Neuron (in vitro differentiated cells): Measurements from ENCODE around the gene EPB41L2.
"Not testable (repeated sequence)": the region's sequence is repeated elsewhere in the genome, so short reads cannot be mapped to it uniquely, and the experiment has no call there.

Experiments used
- H2AFZ ChIP-seq: one replicate; pipeline ENCODE4 v1.6.1; 2013; ENCODE audit warnings: low read depth, mild to moderate bottlenecking, inconsistent platforms, low read length, moderate library complexity
- H3K27me3 ChIP-seq: one replicate; pipeline ENCODE4 v1.6.1; 2013; ENCODE audit warnings: low read length; ENCODE audit not compliant: insufficient read depth
- H3K36me3 ChIP-seq: one replicate; pipeline ENCODE4 v1.6.1; 2013; ENCODE audit warnings: low read length; ENCODE audit not compliant: insufficient read depth
- H3K4me1 ChIP-seq: one replicate; pipeline ENCODE4 v1.6.1; 2013; ENCODE audit warnings: low read length; ENCODE audit not compliant: insufficient read depth
- H3K4me3 ChIP-seq: 2 replicates; pipeline ENCODE4 v1.5.1; 2013; ENCODE audit warnings: mild to moderate bottlenecking, low read length, moderate library complexity
- H3K9me3 ChIP-seq: one replicate; pipeline ENCODE4 v1.6.1; 2013; ENCODE audit warnings: low read length

The EPB41L2 gene

GRCh38 chr6:130826442-130827246 lies 236.4 kb downstream of the EPB41L2 start:
- Histone ChIP-seq H3K4me3 (no peak overlapping the region), H3K27me3 (no peaks in the 10 kb centered on the region), H2AFZ (no peak overlapping the region), H3K4me1 (peaks cover 15% of the 10 kb centered on the region), H3K36me3 (no peaks in the 10 kb centered on the region), H3K9me3 (no peaks in the 10 kb centered on the region)

- H2AFZ ChIP-seq: no peak overlapping the region
Measured at GRCh38 chr6:130825772-130826441, 237.1 kb downstream of the EPB41L2 start.

GRCh38 chr6:130824978-130825694 lies 237.9 kb downstream of the EPB41L2 start:
- Histone ChIP-seq H2AFZ (no peak overlapping the region), H3K4me1 (peaks cover 15% of the 10 kb centered on the region)

More at GRCh38 chr6:130825772-130826441, 237.1 kb downstream of the EPB41L2 start:
- Histone ChIP-seq H3K4me1 (peaks cover 15% of the 10 kb centered on the region), H3K4me3 (no peak overlapping the region), H3K36me3 (no peaks in the 10 kb centered on the region), H3K9me3 (no peaks in the 10 kb centered on the region), H3K27me3 (no peaks in the 10 kb centered on the region)

GRCh38 chr6:130822736-130823135 lies 240.3 kb downstream of the EPB41L2 start:
- no peaks in the 10 kb centered on the region for H3K27me3 ChIP-seq
- H3K4me1 ChIP-seq: peaks cover 15% of the 10 kb centered on the region
- H3K4me3 ChIP-seq: no peak overlapping the region
- no peaks in the 10 kb centered on the region for H3K9me3 ChIP-seq
- no peaks in the 10 kb centered on the region for H3K36me3 ChIP-seq
- H2AFZ ChIP-seq: no peak overlapping the region

More at GRCh38 chr6:130824978-130825694, 237.9 kb downstream of the EPB41L2 start:
- H3K27me3 ChIP-seq: no peaks in the 10 kb centered on the region
- H3K4me3 ChIP-seq: no peak overlapping the region
- H3K9me3 ChIP-seq: no peaks in the 10 kb centered on the region
- no peaks in the 10 kb centered on the region for H3K36me3 ChIP-seq

- Histone ChIP-seq H3K4me1 (no peaks in the 10 kb centered on the region), H2AFZ (no peak overlapping the region), H3K4me3 (no peak overlapping the region), H3K9me3 (no peaks in the 10 kb centered on the region), H3K27me3 (no peaks in the 10 kb centered on the region), H3K36me3 (no peaks in the 10 kb centered on the region)
Measured at GRCh38 chr6:130815200-130816071, 247.6 kb downstream of the EPB41L2 start.

- Histone ChIP-seq H3K9me3 (no peaks in the 10 kb centered on the region), H2AFZ (no peak overlapping the region), H3K27me3 (no peaks in the 10 kb centered on the region), H3K4me1 (no peaks in the 10 kb centered on the region), H3K4me3 (no peak overlapping the region), H3K36me3 (no peaks in the 10 kb centered on the region)
Measured at GRCh38 chr6:130814506-130814905, 248.5 kb downstream of the EPB41L2 start.

GRCh38 chr6:130811932-130812331 lies 251.1 kb downstream of the EPB41L2 start:
- Histone ChIP-seq H3K27me3 (no peaks in the 10 kb centered on the region), H3K9me3 (no peaks in the 10 kb centered on the region), H2AFZ (no peak overlapping the region), H3K36me3 (no peaks in the 10 kb centered on the region), H3K4me1 (no peaks in the 10 kb centered on the region), H3K4me3 (no peak overlapping the region)

- Histone ChIP-seq H3K9me3 (no peaks in the 10 kb centered on the region), H3K4me1 (no peaks in the 10 kb centered on the region), H3K27me3 (no peaks in the 10 kb centered on the region), H2AFZ (no peak overlapping the region), H3K4me3 (no peak overlapping the region), H3K36me3 (no peaks in the 10 kb centered on the region)
Measured at GRCh38 chr6:130810307-130811030, 252.6 kb downstream of the EPB41L2 start.

- not testable (repeated sequence) for H3K4me3 ChIP-seq, H3K27me3 ChIP-seq, H3K9me3 ChIP-seq, H3K4me1 ChIP-seq, H2AFZ ChIP-seq, H3K36me3 ChIP-seq
Measured at GRCh38 chr6:130801368-130801767, 261.7 kb downstream of the EPB41L2 start.

- Histone ChIP-seq H3K36me3 (no peaks in the 10 kb centered on the region), H3K27me3 (no peaks in the 10 kb centered on the region), H3K4me3 (no peak overlapping the region), H3K4me1 (no peaks in the 10 kb centered on the region), H3K9me3 (no peaks in the 10 kb centered on the region), H2AFZ (no peak overlapping the region)
Measured at GRCh38 chr6:130797061-130797460, 266.0 kb downstream of the EPB41L2 start.

- no peak overlapping the region for H3K4me3 ChIP-seq
- H2AFZ ChIP-seq: no peak overlapping the region
- H3K36me3 ChIP-seq: no peaks in the 10 kb centered on the region
- no peaks in the 10 kb centered on the region for H3K27me3 ChIP-seq
- H3K4me1 ChIP-seq: no peaks in the 10 kb centered on the region
- no peaks in the 10 kb centered on the region for H3K9me3 ChIP-seq
Measured at GRCh38 chr6:130796313-130796905, 266.6 kb downstream of the EPB41L2 start.

GRCh38 chr6:130794738-130795137 lies 268.3 kb downstream of the EPB41L2 start:
- H3K27me3 ChIP-seq: no peaks in the 10 kb centered on the region
- H3K4me3 ChIP-seq: no peak overlapping the region
- H3K9me3 ChIP-seq: no peaks in the 10 kb centered on the region
- no peaks in the 10 kb centered on the region for H3K4me1 ChIP-seq
- H2AFZ ChIP-seq: no peak overlapping the region
- H3K36me3 ChIP-seq: no peaks in the 10 kb centered on the region
